Endothelial cell of umbilical vein (primary cell): ENCODE results near the gene CLDN14. TPM values are rescaled to one million over a fixed set of nuclear protein-coding genes. Genes with fewer than 3 reads are reported as not detected.

Experiments
- BruUV-seq: library from RNA; stranded (reverse); fragments of 400-500 nt; replicated peaks from 2 replicates; lab custom pipeline; 2021; lab: Mats Ljungman, UMichigan
- CTCF ChIA-PET: fragments of 300-600, 350-600 bp; sonication (Branson Sonifier 250); formaldehyde crosslinking; loops from one replicate; lab custom pipeline; 2021; ENCODE audit warnings: antibody characterized with exemption, inconsistent platforms; lab: Charles Lee
- POLR2A ChIA-PET: fragments of 300-600, 350-600 bp; sonication (Branson Sonifier 250); formaldehyde crosslinking; loops from one replicate; lab custom pipeline; 2021; ENCODE audit warnings: antibody characterized with exemption, inconsistent platforms; lab: Charles Lee
- DNase-seq: peaks from one replicate; pipeline ENCODE4 v3.0.0-alpha.2; 2011; ENCODE audit warnings: low read depth, low spot score
- FAIRE-seq: peaks from 2 replicates; lab custom pipeline; 2011; peaks lifted over from hg19 to GRCh38; lab: Jason Lieb, UNC
- H2AFZ ChIP-seq: 2 replicates; pipeline ENCODE4 v1.6.0; 2012; ENCODE audit warnings: low read depth, low read length, control low read depth, inconsistent platforms
- H3K27ac ChIP-seq: 2 replicates; pipeline ENCODE4 v1.5.1; 2011; ENCODE audit warnings: low read depth, mild to moderate bottlenecking, control low read depth, low read length, moderate library complexity; ENCODE audit not compliant: insufficient read depth
- H3K27me3 ChIP-seq, 2 experiments: 2 replicates each; pipeline versions ENCODE4 v1.6.0 to v1.6.1; 2011; ENCODE audit warnings: low read length in 2 of 2, mixed read lengths in 1 of 2; ENCODE audit not compliant: control insufficient read depth in 2 of 2, insufficient read depth in 2 of 2
- H3K36me3 ChIP-seq, 2 experiments: 2 replicates in 1 of 2; 3 replicates in 1 of 2; pipeline ENCODE4 v1.5.1; 2011; ENCODE audit warnings: low read length in 2 of 2, mild to moderate bottlenecking in 1 of 2, moderate library complexity in 1 of 2; ENCODE audit not compliant: control insufficient read depth in 2 of 2, insufficient read depth in 2 of 2; ENCODE audit errors: extremely low read depth in 1 of 2
- H3K4me1 ChIP-seq: 3 replicates; pipeline ENCODE4 v1.5.1; 2011; ENCODE audit warnings: mild to moderate bottlenecking, low read length; ENCODE audit not compliant: control insufficient read depth, insufficient read depth; ENCODE audit errors: extremely low read depth
- H3K4me2 ChIP-seq: 2 replicates; pipeline ENCODE4 v1.6.1; 2011; ENCODE audit warnings: low read length, control low read depth, mixed read lengths; ENCODE audit not compliant: insufficient read depth
- H3K4me3 ChIP-seq, 3 experiments: fragments of 200-600 bp in 1 of 3; sonication (generic), shearing (Covaris generic) in 1 of 3; replicated peaks in 1 of 3; 2 replicates each; pipeline ENCODE4 v1.5.1; 2011 to 2016; ENCODE audit warnings: control low read depth in 3 of 3, low read length in 3 of 3, mild to moderate bottlenecking in 2 of 3, inconsistent platforms in 1 of 3, low read depth in 1 of 3, moderate library complexity in 1 of 3; ENCODE audit not compliant: insufficient read depth in 1 of 3
- H3K79me2 ChIP-seq: 2 replicates; pipeline ENCODE4 v1.6.0; 2012; ENCODE audit warnings: low read length, inconsistent platforms; ENCODE audit not compliant: control insufficient read depth, insufficient read depth
- H3K9ac ChIP-seq: replicated peaks from 2 replicates; pipeline ENCODE3; 2011; ENCODE audit warnings: low read length, control low read depth; ENCODE audit not compliant: insufficient read depth; ENCODE audit errors: extremely low read depth
- H3K9me1 ChIP-seq: replicated peaks from 3 replicates; pipeline ENCODE4 v1.6.0; 2011; ENCODE audit warnings: mild to moderate bottlenecking, low read length; ENCODE audit not compliant: control insufficient read depth, insufficient read depth; ENCODE audit errors: extremely low read depth
- H3K9me3 ChIP-seq: replicated peaks from 2 replicates; pipeline ENCODE4 v1.5.1; 2012; ENCODE audit warnings: low read length, inconsistent platforms; ENCODE audit not compliant: control insufficient read depth, insufficient read depth
- H4K20me1 ChIP-seq: replicated peaks from 2 replicates; pipeline ENCODE3; 2011; ENCODE audit warnings: mild to moderate bottlenecking, low read length; ENCODE audit not compliant: control insufficient read depth, insufficient read depth; ENCODE audit errors: extremely low read depth
- CTCF ChIP-seq, 2 donors: IDR thresholded peaks; 1 replicate in 1 of 2; 2 replicates in 1 of 2; pipeline ENCODE4 v1.5.1; 2011; ENCODE audit warnings: low read length in 2 of 2, mild to moderate bottlenecking in 2 of 2, moderate library complexity in 2 of 2, control low read depth in 1 of 2, inconsistent platforms in 1 of 2, low read depth in 1 of 2; ENCODE audit not compliant: insufficient read depth in 1 of 2; ENCODE audit errors: extremely low read depth in 1 of 2
- EZH2 ChIP-seq: IDR thresholded peaks from 2 replicates; pipeline ENCODE4 v1.6.1; 2012; ENCODE audit warnings: borderline replicate concordance, low read depth, mild to moderate bottlenecking, moderate library complexity, low read length, inconsistent platforms; ENCODE audit not compliant: severe bottlenecking
- FOS ChIP-seq: IDR thresholded peaks from 2 replicates; pipeline ENCODE4 v1.6.1; 2011; ENCODE audit warnings: mild to moderate bottlenecking, low read length, moderate library complexity, borderline replicate concordance; ENCODE audit not compliant: insufficient read depth
- GATA2 ChIP-seq: IDR thresholded peaks from 2 replicates; pipeline ENCODE4 v1.7.0; 2011; ENCODE audit warnings: low read depth, mild to moderate bottlenecking, moderate library complexity, mixed read lengths, low read length; ENCODE audit not compliant: insufficient read length, insufficient read depth
- JUN ChIP-seq: IDR thresholded peaks from 2 replicates; pipeline ENCODE4 v1.6.1; 2011; ENCODE audit warnings: borderline replicate concordance, low read depth; ENCODE audit not compliant: insufficient read length, insufficient read depth
- MAX ChIP-seq: IDR thresholded peaks from 2 replicates; pipeline ENCODE4 v1.6.1; 2011; ENCODE audit not compliant: insufficient read depth, insufficient read length
- MYC ChIP-seq: IDR thresholded peaks from one replicate; pipeline ENCODE4 v1.6.1; 2011; ENCODE audit warnings: mild to moderate bottlenecking, low read depth, low read length
- POLR2A ChIP-seq: IDR thresholded peaks from 2 replicates; pipeline ENCODE4 v1.6.1; 2012; ENCODE audit warnings: low read depth, mild to moderate bottlenecking, control low read depth, low read length
- POLR2AphosphoS5 ChIP-seq: IDR thresholded peaks from 2 replicates; pipeline ENCODE4 v1.6.1; 2012; ENCODE audit warnings: low read depth, mild to moderate bottlenecking, control low read depth, low read length, moderate library complexity; ENCODE audit not compliant: insufficient read depth
- dilution Hi-C: fragments of 300-500 bp; cut with MboI; formaldehyde crosslinking; loops from one replicate; pipeline ENCODE4 v1.15.0; 2019; ENCODE audit warnings: low sequenced_read_pairs; ENCODE audit not compliant: extremely low pct_ligation_motif_present
- intact Hi-C: fragments of 100-400 bp; cut with micrococcal nuclease; formaldehyde crosslinking; loops from one replicate; pipeline ENCODE4 v1.10.0; 2022
- polyA plus RNA-seq, 4 experiments: library from polyadenylated mRNA; depleted of rRNA in 3 of 4; stranded (reverse) in 3 of 4; unstranded in 1 of 4; fragments of >200 nt; gene quantifications; 2 replicates each; pipeline versions ENCODE4 v1.2.1 to v1.2.3, GENCODE V29; 2011 to 2012; ENCODE audit warnings: missing spikeins in 1 of 4
- total RNA-seq: library from RNA; stranded (reverse); gene quantifications from 2 replicates; pipeline ENCODE4 v1.2.3, GENCODE V29; 2021

Gene CLDN14
- total and polyA plus RNA-seq, 2 donors (not counting 3 experiments of a cell fraction or from before 2014, with no cell fraction given), result 1.0 to 2.5 TPM

- no peak for TF ChIP-seq GATA2
- no peak for TF ChIP-seq MYC
- no peak for TF ChIP-seq EZH2
- no peak for TF ChIP-seq CTCF (IDR thresholded peaks at IDR 0.05; ENCODE audit: extremely low read depth in 1 of 2, insufficient read depth in 1 of 2, low read depth in 1 of 2, low read length in 2 of 2)
- no peak for TF ChIP-seq POLR2A
- no peak for TF ChIP-seq FOS
- no peak for TF ChIP-seq JUN
- no peak for TF ChIP-seq POLR2AphosphoS5
- no peak for TF ChIP-seq MAX
- dilution Hi-C loops (no loop called here), intact Hi-C loops (no loop called here)
- no peaks in the 10 kb centered on the region for H3K9me3 ChIP-seq
- no peaks in the 10 kb centered on the region for H4K20me1 ChIP-seq
- POLR2A ChIA-PET, result no interaction called here
- FAIRE-seq (no peak), DNase-seq (no peak)
- H3K9me1 ChIP-seq, result no peaks in the 10 kb centered on the region
- no TSS peak for BruUV-seq
- peaks cover 25% of the 10 kb centered on the region for H3K4me1 ChIP-seq
- no peak overlapping the region for H3K4me2 ChIP-seq
- no peak overlapping the region for H3K27ac ChIP-seq
- H2AFZ ChIP-seq, result no peak overlapping the region
- H3K9ac ChIP-seq, result no peak overlapping the region
- H3K79me2 ChIP-seq, result peaks cover 15% of the 10 kb centered on the region
- CTCF ChIA-PET, result interaction anchor here (2.0 kb wide), 1 partner anchor 45 kb away, joined by 5 read pairs; no protein-coding TSS in a partner anchor
- H3K4me3 ChIP-seq, result no peak overlapping the region
- H3K27me3 ChIP-seq, result no peaks in the 10 kb centered on the region
- no peaks in the 10 kb centered on the region for H3K36me3 ChIP-seq
Measured at GRCh38 chr21:36474591-36474990, 5.3 kb downstream of the CLDN14 start.
